Peyer's patch (tissue), 4 donors: ENCODE measurements around the gene CAPN10. TPM values are rescaled to one million over a fixed set of nuclear protein-coding genes. Genes with fewer than 3 reads are reported as not detected.
A peak's percentile ranks its signal among the peaks of the same experiment; 100 is the strongest.

Source experiments
- DNase-seq, 3 donors: peaks; one replicate each; pipeline ENCODE4 v3.0.0-alpha.2; 2017 to 2019
- H3K27ac ChIP-seq, 4 donors: fragments of 200-600 bp; sonication (generic); one replicate each; pipeline ENCODE4 v1.5.1; 2016 to 2019
- H3K27me3 ChIP-seq, 2 donors: fragments of 200-600 bp; sonication (generic); one replicate each; pipeline ENCODE4 v1.5.1; 2019
- H3K36me3 ChIP-seq, 3 donors: fragments of 200-600 bp; sonication (generic); one replicate each; pipeline ENCODE4 v1.5.1; 2016 to 2019
- H3K4me1 ChIP-seq, 4 donors: fragments of 200-600 bp; sonication (generic); one replicate each; pipeline ENCODE4 v1.5.1; 2016 to 2019
- H3K4me3 ChIP-seq, 4 donors: fragments of 200-600 bp; sonication (generic); 1 replicate in 3 of 4; 2 replicates in 1 of 4; pipeline ENCODE4 v1.5.1; 2016 to 2019; ENCODE audit warnings: mild to moderate bottlenecking in 1 of 4
- H3K9me3 ChIP-seq, 4 donors: fragments of 200-600 bp; sonication (generic); one replicate each; pipeline ENCODE4 v1.5.1; 2016 to 2019; ENCODE audit warnings: mild to moderate bottlenecking in 1 of 4
- CTCF ChIP-seq, 6 experiments: fragments of 450-650 bp in 4 of 6; fragments of 200-600 bp in 2 of 6; sonication (generic) in 1 of 6; IDR thresholded peaks; one replicate each; pipeline ENCODE4 v1.5.1; 2017 to 2019; ENCODE audit warnings: antibody characterized with exemption in 6 of 6, mild to moderate bottlenecking in 3 of 6, moderate library complexity in 1 of 6
- POLR2A ChIP-seq, 2 donors: fragments of 450-650 bp; IDR thresholded peaks; one replicate each; pipeline ENCODE4 v1.5.1; 2017; ENCODE audit warnings: antibody characterized with exemption in 2 of 2, mild to moderate bottlenecking in 2 of 2, moderate library complexity in 2 of 2
- total RNA-seq, 4 donors: library from RNA; depleted of rRNA; stranded (reverse); fragments of >200 nt; gene quantifications; one replicate each; pipeline ENCODE4 v1.1.0, GENCODE V29; 2016

CAPN10 gene
- total RNA-seq, 4 donors from 2014 or later, result 48.3 to 96.4 (median 78.9) TPM

- Histone ChIP-seq H3K27ac (no peak overlapping the region), H3K36me3 (peaks cover 0 to 28% (median 0%) of the 10 kb centered on the region in 3 donors)
- peak in 2 of 3 donors; percentile 42 to 55 for DNase-seq
Observed at GRCh38 chr2:240602266-240603050, 15.9 kb downstream of the CAPN10 start.

GRCh38 chr2:240603081-240603835 lies 16.7 kb downstream of the CAPN10 start:
- Histone ChIP-seq H3K9me3 (no peaks in the 10 kb centered on the region), H3K4me1 (peaks cover 0 to 19% (median 4%) of the 10 kb centered on the region in 4 donors), H3K36me3 (peaks cover 0 to 20% (median 0%) of the 10 kb centered on the region in 3 donors), H3K27me3 (no peaks in the 10 kb centered on the region), H3K27ac (peak overlapping the region in 2 of 4 donors; percentile 91 to 93), H3K4me3 (no peak overlapping the region)
- TF ChIP-seq CTCF (IDR thresholded peaks at IDR 0.05) (no peak), POLR2A (IDR thresholded peaks at IDR 0.05) (no peak)
- peak in 2 of 3 donors; percentile 39 to 43 for DNase-seq

More at GRCh38 chr2:240602266-240603050, 15.9 kb downstream of the CAPN10 start:
- TF ChIP-seq CTCF (IDR thresholded peaks at IDR 0.05) (no peak), POLR2A (IDR thresholded peaks at IDR 0.05) (no peak)
- no peaks in the 10 kb centered on the region for H3K27me3 ChIP-seq
- H3K9me3 ChIP-seq, result no peaks in the 10 kb centered on the region
- H3K4me1 ChIP-seq, result peaks cover 0 to 19% (median 4%) of the 10 kb centered on the region in 4 donors
- H3K4me3 ChIP-seq, result no peak overlapping the region

- no peaks in the 10 kb centered on the region for H3K27me3 ChIP-seq
- no peaks in the 10 kb centered on the region for H3K9me3 ChIP-seq
- H3K4me3 ChIP-seq, result peak overlapping the region in 2 of 4 donors; percentile 24 to 66
- peaks cover 0 to 19% (median 4%) of the 10 kb centered on the region in 4 donors for H3K4me1 ChIP-seq
- peak overlapping the region in 3 of 4 donors; percentile 75 to 93 (median 91) for H3K27ac ChIP-seq
- no peak for TF ChIP-seq CTCF (IDR thresholded peaks at IDR 0.05)
- no peak for TF ChIP-seq POLR2A (IDR thresholded peaks at IDR 0.05)
- peak in 1 of 3 donors; percentile 49 for DNase-seq
- peaks cover 0 to 14% (median 0%) of the 10 kb centered on the region in 3 donors for H3K36me3 ChIP-seq
Observed at GRCh38 chr2:240603846-240604245, 17.3 kb downstream of the CAPN10 start.

GRCh38 chr2:240604291-240604938 lies 17.9 kb downstream of the CAPN10 start:
- TF ChIP-seq CTCF (IDR thresholded peaks at IDR 0.05), result peak in 4 of 6 experiments; percentile 49 to 83 (median 74)
- TF ChIP-seq POLR2A (IDR thresholded peaks at IDR 0.05), result peak in 1 of 2 donors; percentile 7
- peak in 2 of 3 donors; percentile 79 to 85 for DNase-seq

More at GRCh38 chr2:240604291-240604938, 17.9 kb downstream of the CAPN10 start:
- Histone ChIP-seq H3K36me3 (peaks cover 0 to 8% (median 0%) of the 10 kb centered on the region in 3 donors), H3K4me3 (peak overlapping the region in 2 of 4 donors; percentile 63 to 66), H3K9me3 (no peaks in the 10 kb centered on the region), H3K27ac (peak overlapping the region in 3 of 4 donors; percentile 75 to 93 (median 91)), H3K4me1 (peaks cover 0 to 19% (median 4%) of the 10 kb centered on the region in 4 donors), H3K27me3 (no peaks in the 10 kb centered on the region)
